BJ (cell line): Measurements from ENCODE around the gene TSPYL2. TPM values are rescaled to one million over a fixed set of nuclear protein-coding genes. Genes with fewer than 3 reads are reported as not detected.
A peak's percentile ranks its signal among the peaks of the same experiment; 100 is the strongest.

ENCODE experiments used
- CTCF ChIA-PET: fragments of 350-600 bp; formaldehyde crosslinking; extraction: SDS; loops from one replicate; lab custom pipeline; 2021; ENCODE audit warnings: antibody characterized with exemption, inconsistent platforms; lab: Yijun Ruan, JAX
- POLR2A ChIA-PET: fragments of 300-600 bp; sonication (Branson Sonifier 250); formaldehyde crosslinking; extraction: SDS; loops from one replicate; lab custom pipeline; 2021; ENCODE audit warnings: antibody characterized with exemption; lab: Charles Lee
- DNase-seq: peaks from one replicate; pipeline ENCODE4 v3.0.0-alpha.2; 2011; ENCODE audit warnings: low read depth
- H3K27me3 ChIP-seq: 2 replicates; pipeline ENCODE4 v1.6.0; 2011; ENCODE audit warnings: low read length; ENCODE audit not compliant: control insufficient read depth, insufficient read depth
- H3K36me3 ChIP-seq: 2 replicates; pipeline ENCODE4 v1.5.1; 2011; ENCODE audit warnings: low read length; ENCODE audit not compliant: control insufficient read depth, insufficient read depth
- H3K4me3 ChIP-seq: 2 replicates; pipeline ENCODE4 v1.5.1; 2011; ENCODE audit warnings: low read depth, mild to moderate bottlenecking, control low read depth, low read length
- CTCF ChIP-seq: IDR thresholded peaks from 2 replicates; pipeline ENCODE4 v1.5.1; 2011; ENCODE audit warnings: low read depth, mild to moderate bottlenecking, control low read depth, inconsistent platforms, low read length, moderate library complexity; ENCODE audit not compliant: insufficient read depth
- polyA plus RNA-seq: library from polyadenylated mRNA; depleted of rRNA; stranded (reverse); fragments of >200 nt; gene quantifications from 2 replicates; pipeline ENCODE4 v1.2.3, GENCODE V29; 2011

TSPYL2 gene
- polyA plus RNA-seq, 1 experiment: 22.9 TPM

DNA sequence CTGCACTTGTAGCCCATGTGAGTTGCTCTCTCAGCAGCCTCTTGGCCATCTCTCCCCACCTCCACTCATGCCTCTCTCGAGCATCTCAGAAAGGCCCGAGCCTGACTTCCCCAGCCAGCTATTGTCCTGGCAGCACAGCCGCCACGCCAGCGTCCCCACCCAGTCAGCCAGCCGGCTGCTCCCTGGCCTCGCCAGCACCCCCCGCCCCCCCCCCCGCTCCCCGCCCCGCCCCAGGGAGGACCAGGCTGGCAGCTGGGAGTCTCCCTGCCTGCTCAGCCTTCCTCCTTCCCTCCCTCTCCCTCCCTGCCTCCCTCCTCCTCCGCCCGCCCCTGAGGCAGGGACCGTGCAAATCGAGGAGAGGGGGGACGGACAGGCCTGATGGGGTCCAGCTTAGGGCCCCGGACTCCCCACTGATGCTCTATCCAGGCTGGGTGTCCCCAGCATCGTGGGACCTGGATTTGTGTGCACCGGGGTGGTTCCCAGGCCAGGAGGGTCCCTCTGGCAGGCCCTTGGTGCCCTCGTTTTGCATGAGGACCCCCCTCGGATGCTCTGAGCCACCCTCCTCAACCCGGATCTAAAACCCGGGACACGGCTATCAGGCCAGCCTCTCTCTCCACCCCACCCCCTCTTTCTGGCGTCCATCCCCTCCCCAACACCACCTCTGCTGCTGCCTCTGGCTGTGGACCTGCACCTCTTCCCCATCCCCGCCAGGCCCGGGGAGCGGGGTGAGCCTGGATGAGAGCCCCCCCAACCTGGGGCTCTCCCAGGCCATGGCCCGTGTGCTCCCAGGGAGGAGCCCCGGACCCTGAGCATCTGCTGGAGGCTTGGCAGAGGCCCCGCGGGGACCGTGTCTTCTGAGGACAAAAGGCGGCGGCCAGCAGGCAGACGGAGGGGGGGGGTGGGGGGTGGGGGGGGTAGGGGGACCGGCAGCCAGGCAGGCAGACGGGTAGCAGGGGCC, 33.7 kb upstream of the TSPYL2 start, which contains the start of gene GPR173:
TSS of gene GPR173 (plus strand) at position 621 of the 958 bp plus-strand sequence. CDS start 27,833 bp downstream, outside the sequence.
- TF ChIP-seq CTCF: no peak
- POLR2A ChIA-PET: interaction anchor here (0.6 kb wide), 1 partner anchor 34 kb away, joined by 10 read pairs; the partner anchor contains the start of gene TSPYL2
- CTCF ChIA-PET: no interaction called here
- no peak for DNase-seq
- Histone ChIP-seq H3K4me3 (peak within 1 kb of the TSS; percentile 65), H3K36me3 (no peaks in the 10 kb centered on the region), H3K27me3 (no peaks in the 10 kb centered on the region)

DNA sequence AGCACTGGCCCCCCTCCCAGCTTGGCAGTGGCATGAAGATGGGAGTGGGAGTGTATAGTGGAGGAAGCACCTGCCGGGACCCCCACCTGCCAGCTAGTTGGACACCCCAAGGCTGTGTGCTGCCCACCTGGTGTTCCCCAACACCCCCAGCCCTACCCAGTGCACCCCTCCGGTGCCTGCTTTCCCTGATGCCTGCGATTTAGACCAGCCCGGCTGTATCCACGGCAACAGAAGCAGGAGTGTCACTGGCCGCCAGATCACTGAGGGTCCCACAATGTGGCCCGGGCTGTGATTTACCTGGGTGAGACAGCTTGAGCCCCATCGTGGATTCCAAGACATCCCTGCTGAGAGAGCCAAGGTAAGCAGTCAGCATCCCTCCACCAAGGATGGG, 33.0 kb upstream of the TSPYL2 start:
- POLR2A ChIA-PET: no interaction called here
- no peak for TF ChIP-seq CTCF

DNA sequence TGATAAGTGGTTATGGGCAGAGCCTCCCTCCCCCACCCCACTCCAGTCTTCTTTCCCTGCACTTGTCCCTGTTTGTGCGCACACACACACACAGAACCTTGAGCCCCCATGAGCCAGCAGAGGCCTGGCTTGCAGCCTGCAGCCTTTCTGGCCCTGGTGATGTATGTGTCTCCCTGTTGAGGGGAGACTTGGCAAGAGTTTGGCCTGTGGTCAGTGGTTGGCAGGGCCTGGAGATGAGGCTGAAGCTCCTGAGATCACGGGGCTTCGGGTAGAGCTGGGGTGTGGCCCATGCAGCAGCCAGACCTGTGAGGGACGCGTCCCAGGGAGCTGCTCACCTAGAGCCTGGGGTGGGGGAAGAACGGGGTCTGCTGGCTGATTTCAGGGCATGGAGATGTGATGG, 31.3 kb upstream of the TSPYL2 start:
- ChIA-PET POLR2A (no interaction called here), CTCF (no interaction called here)
- TF ChIP-seq CTCF: no peak
- no peaks in the 10 kb centered on the region for H3K36me3 ChIP-seq
- no peak for DNase-seq
- no peak overlapping the region for H3K4me3 ChIP-seq
- no peaks in the 10 kb centered on the region for H3K27me3 ChIP-seq

More for the DNA sequence above, 33.0 kb upstream of the TSPYL2 start:
- Histone ChIP-seq H3K36me3 (no peaks in the 10 kb centered on the region), H3K27me3 (no peaks in the 10 kb centered on the region), H3K4me3 (peak overlapping the region; percentile 65)
- no peak for DNase-seq
- CTCF ChIA-PET: no interaction called here

- no peak overlapping the region for H3K4me3 ChIP-seq
- POLR2A ChIA-PET: no interaction called here
- no peak for TF ChIP-seq CTCF
- CTCF ChIA-PET: no interaction called here
- no peaks in the 10 kb centered on the region for H3K27me3 ChIP-seq
- no peak for DNase-seq
- no peaks in the 10 kb centered on the region for H3K36me3 ChIP-seq
Observed at GRCh38 chrX:53055244-53055849, 26.8 kb upstream of the TSPYL2 start.

DNA sequence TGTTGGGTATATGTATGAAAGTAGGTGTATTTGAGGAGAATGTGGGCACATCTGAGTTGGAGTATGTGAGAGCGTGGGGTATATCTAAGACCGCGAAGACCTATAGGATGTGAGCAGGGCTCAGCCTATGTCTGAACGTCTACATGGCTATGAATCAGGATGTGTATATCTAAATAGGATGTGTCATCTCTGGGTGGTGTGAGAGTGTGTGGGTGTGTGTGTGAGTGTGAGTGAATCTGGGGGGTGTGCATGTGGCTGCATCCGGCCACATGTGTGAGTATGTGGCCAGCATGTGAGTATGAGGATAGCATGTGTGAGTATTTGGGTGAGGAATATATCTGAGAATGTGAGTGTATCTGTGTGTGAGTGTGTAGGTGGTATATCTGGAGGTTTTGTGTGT, 25.9 kb upstream of the TSPYL2 start:
- DNase-seq: no peak
- TF ChIP-seq CTCF: no peak
- no peaks in the 10 kb centered on the region for H3K27me3 ChIP-seq
- CTCF ChIA-PET: no interaction called here
- POLR2A ChIA-PET: no interaction called here
- no peaks in the 10 kb centered on the region for H3K36me3 ChIP-seq
- no peak overlapping the region for H3K4me3 ChIP-seq
